ENCODE data around the gene JPH3.
"Not testable (repeated sequence)": the region's sequence is repeated elsewhere in the genome, so short reads cannot be mapped to it uniquely, and the experiment has no call there.

Gene JPH3

GRCh38 chr16:87575027-87575804 lies 27.1 kb upstream of the JPH3 start:
- DNase-seq (ENCODE audit: low spot score): peak; percentile 76

GRCh38 chr16:87576171-87576570 lies 26.1 kb upstream of the JPH3 start:
- no peak for DNase-seq (ENCODE audit: low spot score)

- not testable (repeated sequence) for DNase-seq (ENCODE audit: low spot score)
Observed at GRCh38 chr16:87578142-87578930, 24.0 kb upstream of the JPH3 start.

DNA sequence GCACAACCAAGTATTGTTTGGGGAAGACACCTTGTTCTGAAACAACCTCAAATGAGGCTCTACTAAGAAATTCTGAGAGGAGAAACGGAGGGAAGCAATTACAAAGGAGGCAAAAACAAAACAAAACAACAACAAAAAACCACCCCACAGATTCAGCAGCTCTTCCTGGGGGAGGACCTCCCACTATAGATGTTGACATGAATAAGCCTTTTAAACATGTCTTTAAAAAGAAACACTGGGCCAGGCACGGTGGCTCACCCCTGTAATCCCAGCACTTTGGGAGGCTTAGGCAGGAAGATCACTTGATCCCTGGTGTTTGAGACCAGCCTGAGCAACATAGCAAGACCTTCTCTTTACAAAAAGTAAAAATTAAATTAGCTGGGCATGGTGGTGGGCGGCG lies 22.6 kb upstream of the JPH3 start:
- DNase-seq (ENCODE audit: low spot score): no peak

- no peak for DNase-seq (ENCODE audit: low spot score)
Observed at GRCh38 chr16:87580855-87581261, 21.4 kb upstream of the JPH3 start.

GRCh38 chr16:87581857-87582215 lies 20.5 kb upstream of the JPH3 start:
- DNase-seq (ENCODE audit: low spot score): no peak

DNA sequence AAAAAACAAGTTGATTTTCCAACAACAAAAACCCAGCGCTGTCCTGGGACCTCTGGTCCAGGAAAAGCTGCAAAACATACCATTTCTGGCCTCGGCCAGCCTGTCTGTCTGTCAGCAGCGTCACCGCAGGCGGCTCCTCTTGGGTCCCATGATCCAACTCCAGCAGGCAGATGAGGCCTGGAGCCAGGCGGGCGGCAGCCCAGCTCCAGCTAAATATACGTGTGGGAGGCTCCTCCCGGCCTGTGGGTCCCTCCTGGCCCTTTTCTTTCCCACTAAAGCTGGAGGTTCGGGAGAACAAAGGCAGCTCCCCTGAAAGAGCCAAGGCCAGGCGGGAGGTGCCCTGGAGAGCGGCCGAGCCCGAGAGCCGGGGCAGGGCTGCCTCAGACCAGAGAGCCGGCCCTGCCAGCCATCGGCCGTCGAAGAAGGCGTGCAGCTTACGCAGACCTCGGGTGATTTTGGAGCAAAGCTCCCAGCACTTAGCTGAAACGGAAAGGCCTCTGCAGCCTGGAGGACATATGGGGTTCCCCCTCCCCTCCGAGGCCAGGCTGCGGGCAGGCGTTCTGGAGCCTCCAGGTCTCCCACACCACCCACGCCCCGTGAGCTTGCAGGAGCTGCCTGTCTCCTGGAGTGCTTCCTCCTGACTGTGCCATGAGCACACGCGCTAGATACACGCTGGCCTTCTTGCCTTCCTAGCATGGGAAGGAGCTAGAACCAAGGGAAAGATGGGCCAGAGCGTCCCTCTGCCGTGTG lies 19.9 kb upstream of the JPH3 start:
- no peak for DNase-seq (ENCODE audit: low spot score)

GRCh38 chr16:87582966-87583325 lies 19.4 kb upstream of the JPH3 start:
- DNase-seq (ENCODE audit: low spot score): no peak

- no peak for DNase-seq (ENCODE audit: low spot score)
Observed at GRCh38 chr16:87583453-87584131, 18.7 kb upstream of the JPH3 start.

DNA sequence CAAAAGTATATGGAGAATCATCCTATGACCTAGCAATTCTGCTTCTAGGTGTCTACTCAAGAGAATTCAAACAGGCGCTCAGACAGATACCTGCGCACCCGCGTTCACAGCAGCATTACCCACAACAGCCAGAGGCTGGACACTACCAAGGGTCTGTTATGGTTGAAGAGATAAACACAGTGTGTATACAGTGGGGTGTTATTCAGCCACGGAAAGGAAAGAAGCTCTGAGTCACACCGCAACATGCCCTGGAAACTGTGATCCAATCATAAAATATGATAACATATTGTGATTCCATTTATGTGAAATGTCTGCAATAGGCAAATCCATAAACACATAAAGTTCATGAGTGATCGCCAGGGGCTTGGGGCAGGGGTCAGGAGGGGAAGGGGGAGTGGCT lies 18.0 kb upstream of the JPH3 start:
- no peak for DNase-seq (ENCODE audit: low spot score)

DNA sequence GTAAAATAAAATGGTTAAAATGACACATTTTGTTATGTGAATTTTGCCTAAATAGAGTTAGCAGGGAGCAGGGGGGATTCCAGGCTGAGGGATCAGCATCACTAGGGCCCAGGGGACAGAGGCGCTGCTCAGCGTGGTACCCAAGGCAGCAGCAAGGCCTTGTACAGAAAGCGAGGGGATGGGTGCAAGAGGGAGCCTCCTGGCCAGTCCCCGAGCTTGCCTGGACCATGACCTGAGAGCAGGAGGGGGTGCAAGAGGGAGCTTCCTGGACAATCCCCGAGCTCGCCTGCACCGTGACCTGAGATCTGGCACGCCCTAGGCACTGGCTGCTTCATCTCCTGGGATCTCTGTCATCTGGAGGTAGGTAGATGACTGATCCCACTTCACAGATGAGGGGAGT lies 17.3 kb upstream of the JPH3 start:
- DNase-seq (ENCODE audit: low spot score): no peak

DNA sequence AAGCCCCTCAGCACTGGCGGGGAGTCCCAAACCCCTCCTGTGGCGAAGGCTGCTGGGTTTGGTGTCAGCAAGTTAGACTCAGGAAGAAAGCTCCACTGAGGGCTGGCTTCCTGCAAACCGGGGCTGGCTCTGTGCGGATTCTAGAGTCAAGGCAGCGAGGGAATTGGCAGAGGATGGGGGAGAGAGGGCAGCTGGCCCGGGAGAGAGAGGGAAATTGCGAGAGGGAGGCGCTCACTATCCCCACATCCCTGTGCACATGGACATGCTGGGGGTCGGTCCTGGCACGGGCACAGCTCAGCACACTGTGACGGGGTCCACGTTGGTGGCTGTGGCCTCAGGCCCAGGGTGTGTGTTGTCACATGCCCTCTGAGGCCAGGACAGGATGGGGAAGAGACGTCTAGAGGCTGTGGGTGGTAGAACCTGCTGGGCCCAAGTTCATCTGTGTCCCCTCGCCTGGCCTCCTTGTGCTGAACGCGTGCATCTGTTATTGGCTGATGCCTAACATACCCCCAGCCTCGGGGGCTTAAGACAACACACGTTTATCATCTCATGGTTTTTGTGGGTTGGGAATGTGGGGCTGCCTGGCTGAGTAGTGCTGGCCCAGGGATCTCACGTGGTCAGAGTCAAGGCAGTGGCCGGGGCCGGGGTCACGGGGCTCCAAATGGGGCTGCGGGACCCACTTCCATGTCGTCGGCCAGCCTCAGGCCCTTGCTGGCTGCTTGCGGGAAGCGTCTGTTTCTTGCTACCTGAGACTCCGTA lies 16.7 kb upstream of the JPH3 start:
- no peak for DNase-seq (ENCODE audit: low spot score)

- no peak for DNase-seq (ENCODE audit: low spot score)
Observed at GRCh38 chr16:87586201-87586782, 16.0 kb upstream of the JPH3 start.

GRCh38 chr16:87587636-87588035 lies 14.7 kb upstream of the JPH3 start:
- DNase-seq (ENCODE audit: low spot score): no peak

DNA sequence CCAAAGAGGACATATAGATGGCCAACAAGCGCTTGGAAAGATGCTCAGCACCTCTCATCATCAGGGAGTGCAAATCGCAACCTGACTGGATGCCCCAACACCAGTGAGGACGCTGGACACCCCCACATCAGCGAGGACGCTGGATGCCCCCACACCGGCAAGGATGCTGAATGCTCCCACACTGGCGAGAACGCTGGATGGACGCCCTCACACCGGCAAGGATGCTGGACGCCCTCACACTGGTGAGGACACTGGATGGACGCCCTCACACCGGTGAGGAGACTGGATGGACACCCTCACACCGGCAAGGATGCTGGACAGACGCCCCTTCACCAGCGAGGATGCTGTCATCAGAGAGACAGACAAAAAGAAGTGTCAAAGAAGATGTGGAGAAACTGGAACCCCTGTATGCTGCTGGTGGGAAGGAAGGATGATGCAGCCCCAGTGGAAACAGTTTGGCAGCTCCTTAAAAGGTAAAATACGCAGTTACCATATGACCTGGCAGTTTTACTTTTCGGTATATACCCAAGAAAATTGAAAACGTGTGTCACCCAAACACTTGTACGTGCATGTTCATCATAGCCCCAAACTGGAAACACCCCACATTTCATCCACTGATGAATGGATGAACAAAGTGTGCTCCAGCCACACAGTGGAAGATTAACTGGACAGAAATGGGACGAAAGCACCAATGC lies 10.1 kb upstream of the JPH3 start:
- no peak for DNase-seq (ENCODE audit: low spot score)

- no peak for DNase-seq (ENCODE audit: low spot score)
Observed at GRCh38 chr16:87593710-87594258, 8.5 kb upstream of the JPH3 start.

DNA sequence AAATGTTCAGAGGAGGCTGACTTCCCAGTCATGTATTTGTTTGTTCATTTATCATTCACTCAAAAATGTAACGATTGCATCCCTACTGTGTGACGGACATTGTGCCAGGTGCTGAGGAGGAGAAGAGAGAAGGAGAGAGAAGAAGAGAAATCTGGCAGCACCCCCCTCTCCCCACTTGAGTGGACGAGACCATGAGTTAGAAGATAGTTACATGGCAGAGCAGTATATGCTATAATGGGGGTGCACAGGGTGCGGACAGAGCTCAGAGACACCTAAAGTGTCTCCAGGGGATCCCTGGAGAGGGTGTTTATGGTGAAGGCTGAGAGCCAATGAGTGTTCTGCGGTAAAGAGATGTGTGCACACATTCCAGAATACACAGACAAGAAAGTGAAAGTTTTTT lies 6.6 kb upstream of the JPH3 start:
- DNase-seq (ENCODE audit: low spot score): no peak

DNA sequence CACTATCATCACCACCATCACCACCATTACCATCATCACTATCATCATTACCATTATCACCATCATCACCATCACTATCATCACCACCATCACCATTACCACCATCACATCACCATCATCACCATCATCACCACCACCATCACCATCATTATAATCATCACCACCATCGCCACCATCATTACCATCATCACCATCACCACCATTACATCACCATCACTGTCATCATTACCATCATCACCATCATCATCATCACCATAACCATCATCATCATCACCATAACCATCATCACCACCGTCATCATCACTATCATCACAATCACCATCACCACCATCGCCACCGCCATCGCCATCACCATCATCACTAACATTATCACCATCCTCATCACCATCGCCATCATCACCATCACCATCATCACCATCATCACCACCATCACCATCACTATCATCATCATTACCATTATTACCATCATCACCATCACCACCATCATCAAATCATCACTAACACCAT lies 4.9 kb upstream of the JPH3 start:
- DNase-seq (ENCODE audit: low spot score): no peak

DNA sequence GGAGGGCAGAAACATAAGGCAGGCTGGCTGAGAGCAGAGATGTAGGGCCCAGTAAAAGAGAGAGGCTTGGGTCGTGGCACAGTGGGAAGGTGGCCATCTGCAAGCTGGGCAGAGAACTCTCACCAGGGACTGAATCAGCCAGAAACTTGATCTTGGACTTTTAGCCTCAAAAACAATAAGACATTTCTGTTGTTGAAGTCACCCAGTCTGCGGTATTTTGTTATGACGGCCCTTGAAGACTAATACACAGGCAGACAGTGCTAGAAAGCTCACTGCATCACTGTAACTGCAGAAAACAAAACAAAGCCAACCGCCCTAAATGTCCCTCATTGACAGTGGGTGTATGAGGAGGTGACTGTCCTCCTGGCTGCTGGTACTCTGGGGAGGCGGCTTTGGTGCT lies 3.9 kb upstream of the JPH3 start:
- DNase-seq (ENCODE audit: low spot score): no peak

- no peak for DNase-seq (ENCODE audit: low spot score)
Observed at GRCh38 chr16:87600246-87600645, 2.1 kb upstream of the JPH3 start.
